AML-193 (cell line): ENCODE results near the gene ABL2.

Source experiments
- DNase-seq, 2 experiments: peaks; one replicate each; lab custom pipeline; 2025; lab: John Stamatoyannopoulos, UW

ABL2 gene

GRCh38 chr1:179092896-179093461 is 136.5 kb downstream of the ABL2 start:
- DNase-seq, result no peak

GRCh38 chr1:179091691-179092165 is 137.7 kb downstream of the ABL2 start:
- DNase-seq, result no peak

- DNase-seq, result no peak
Measured at GRCh38 chr1:179090923-179091322, 138.6 kb downstream of the ABL2 start.

GRCh38 chr1:179090522-179090921 is 139.0 kb downstream of the ABL2 start:
- no peak for DNase-seq

- DNase-seq, result no peak
Measured at GRCh38 chr1:179089827-179090482, 139.5 kb downstream of the ABL2 start.

- no peak for DNase-seq
Measured at GRCh38 chr1:179087665-179088064, 141.8 kb downstream of the ABL2 start.

- no peak for DNase-seq
Measured at GRCh38 chr1:179083533-179083932, 145.9 kb downstream of the ABL2 start.

GRCh38 chr1:179082999-179083335 is 146.5 kb downstream of the ABL2 start:
- peak; percentile 41 to 44 for DNase-seq

GRCh38 chr1:179082333-179082998 is 147.0 kb downstream of the ABL2 start:
- DNase-seq, result peak in 1 of 2 experiments; percentile 15

GRCh38 chr1:179081687-179082332 is 147.7 kb downstream of the ABL2 start, which contains the start of gene TOR3A:
Gene TOR3A, plus strand, starts transcription at chr1:179082070. Its CDS starts 59 bp downstream, at chr1:179082129.
- peak; percentile 82 to 89 for DNase-seq

GRCh38 chr1:179080866-179081686 is 148.4 kb downstream of the ABL2 start:
- DNase-seq, result no peak

GRCh38 chr1:179079113-179079761 is 150.2 kb downstream of the ABL2 start:
- peak; percentile 76 to 79 for DNase-seq

- DNase-seq, result no peak
Measured at GRCh38 chr1:179077396-179077795, 152.1 kb downstream of the ABL2 start.

- no peak for DNase-seq
Measured at GRCh38 chr1:179066471-179066870, 163.0 kb downstream of the ABL2 start.

GRCh38 chr1:179061360-179062282 is 167.9 kb downstream of the ABL2 start:
- no peak for DNase-seq

- DNase-seq, result peak in 1 of 2 experiments; percentile 13
Measured at GRCh38 chr1:179058487-179059483, 170.7 kb downstream of the ABL2 start.

- DNase-seq, result no peak
Measured at GRCh38 chr1:179055937-179056336, 173.5 kb downstream of the ABL2 start.

- DNase-seq, result no peak
Measured at GRCh38 chr1:179053486-179053885, 176.0 kb downstream of the ABL2 start.

GRCh38 chr1:179052776-179053175 is 176.7 kb downstream of the ABL2 start:
- DNase-seq, result peak; percentile 22 to 31
